ENCODE measurements around the gene RCAN1. TPM values are rescaled to one million over a fixed set of nuclear protein-coding genes. Genes with fewer than 3 reads are reported as not detected.

The RCAN1 gene
- total and polyA plus RNA-seq, 2 experiments from 2014 or later: 79.4 to 113 TPM

DNA sequence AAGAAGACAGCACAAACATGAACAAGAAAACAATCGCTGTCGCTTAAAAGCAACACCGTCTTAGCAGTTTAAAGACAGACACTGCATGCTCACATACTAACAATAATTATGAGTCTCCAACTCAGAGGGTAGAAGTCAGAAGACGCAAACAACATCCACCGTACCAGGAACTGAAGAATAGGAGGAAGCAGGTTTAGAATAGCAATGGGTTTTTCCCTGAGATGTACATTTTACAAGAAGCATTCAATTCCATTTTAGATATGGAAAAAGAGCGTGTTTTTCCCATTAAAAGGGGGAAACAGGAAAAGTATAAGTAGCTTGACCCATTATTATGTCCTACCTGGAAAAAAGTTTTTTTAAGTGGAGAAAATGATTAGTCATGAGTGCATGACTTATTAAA, 68.4 kb downstream of the RCAN1 start:
- peak overlapping the region; percentile 72 for H3K27ac ChIP-seq
- WGBS (ENCODE audit: low lambda C conversion rate, missing lambda C conversion rate): 91% methylated on average over 6 of the region's 6 CpGs

DNA sequence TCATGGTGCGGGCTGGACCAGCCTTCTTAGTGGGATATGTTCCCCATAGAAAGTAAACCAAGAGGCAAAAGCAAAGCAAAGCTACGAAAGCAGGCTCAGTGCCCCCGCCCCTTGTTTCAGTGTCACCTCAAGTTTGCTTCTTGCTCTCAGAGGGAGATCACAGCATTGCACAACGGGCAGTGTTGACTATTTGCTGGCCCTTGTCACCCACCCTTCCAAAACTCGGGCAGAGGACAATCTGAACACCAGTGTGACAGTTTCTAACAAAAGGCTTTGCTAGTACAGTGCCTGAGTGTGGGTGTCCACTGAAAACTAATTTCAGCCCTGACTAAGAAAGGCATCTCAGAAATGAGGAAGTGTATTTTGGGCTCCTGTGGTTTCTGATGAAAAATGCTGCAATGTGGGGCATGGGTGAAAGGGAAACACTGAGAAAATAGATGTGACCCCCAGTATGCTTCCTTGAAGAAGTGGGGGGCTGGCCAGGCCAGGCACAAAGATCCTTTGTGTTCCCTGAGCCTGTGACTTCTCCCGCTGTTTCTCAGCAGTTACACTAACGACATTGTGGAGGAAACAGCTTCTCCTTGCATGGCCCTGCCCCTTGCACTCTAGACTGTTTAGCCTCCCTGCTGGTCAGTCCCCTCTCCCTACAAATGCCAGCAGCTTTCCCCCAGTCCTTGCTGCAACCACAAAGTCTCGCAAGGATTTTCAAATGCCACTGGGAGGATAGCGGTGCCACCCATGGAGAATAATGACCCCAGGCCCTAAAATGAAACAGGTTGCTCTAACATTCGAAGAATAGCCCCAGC, 69.6 kb downstream of the RCAN1 start:
- WGBS (ENCODE audit: low lambda C conversion rate, missing lambda C conversion rate): 62% methylated on average over 10 of the region's 10 CpGs
- H3K27ac ChIP-seq: peak overlapping the region; percentile 72
- no peaks in the 10 kb centered on the region for H3K27me3 ChIP-seq
- peak; percentile 53 for DNase-seq (ENCODE audit: low spot score)
- H3K9me3 ChIP-seq (ENCODE audit: low read depth): no peaks in the 10 kb centered on the region
- H3K79me2 ChIP-seq: no peaks in the 10 kb centered on the region
- peak overlapping the region; percentile 32 for H2AFZ ChIP-seq
- H4K20me1 ChIP-seq (ENCODE audit: insufficient read depth, poor library complexity, severe bottlenecking): no peaks in the 10 kb centered on the region
- no peak overlapping the region for H3K4me3 ChIP-seq
- H3K4me2 ChIP-seq: peak overlapping the region; percentile 40
- no peak for TF ChIP-seq EZH2 (IDR thresholded peaks at IDR 0.05; ENCODE audit: borderline replicate concordance)
- TF ChIP-seq CTCF (IDR thresholded peaks at IDR 0.05; ENCODE audit: poor library complexity): no peak
- no peak for TF ChIP-seq EZH2phosphoT487 (IDR thresholded peaks at IDR 0.05; ENCODE audit: low read depth, severe bottlenecking, unreplicated experiment)
- no peaks in the 10 kb centered on the region for H3K9me2 ChIP-seq (replicated peaks; ENCODE audit: insufficient read depth)
- peaks cover 20% of the 10 kb centered on the region for H3K4me1 ChIP-seq (ENCODE audit: insufficient read depth)
- H3K36me3 ChIP-seq (replicated peaks; ENCODE audit: insufficient read depth, low read depth): no peaks in the 10 kb centered on the region

More for the DNA sequence above, 68.4 kb downstream of the RCAN1 start:
- no peaks in the 10 kb centered on the region for H3K79me2 ChIP-seq
- TF ChIP-seq EZH2 (IDR thresholded peaks at IDR 0.05; ENCODE audit: borderline replicate concordance) (no peak), CTCF (IDR thresholded peaks at IDR 0.05; ENCODE audit: poor library complexity) (no peak), EZH2phosphoT487 (IDR thresholded peaks at IDR 0.05; ENCODE audit: low read depth, severe bottlenecking, unreplicated experiment) (no peak)
- no peaks in the 10 kb centered on the region for H3K9me3 ChIP-seq (ENCODE audit: low read depth)
- no peak for DNase-seq (ENCODE audit: low spot score)
- H3K36me3 ChIP-seq (replicated peaks; ENCODE audit: insufficient read depth, low read depth): no peaks in the 10 kb centered on the region
- H4K20me1 ChIP-seq (ENCODE audit: insufficient read depth, poor library complexity, severe bottlenecking): no peaks in the 10 kb centered on the region
- no peaks in the 10 kb centered on the region for H3K9me2 ChIP-seq (replicated peaks; ENCODE audit: insufficient read depth)
- no peaks in the 10 kb centered on the region for H3K27me3 ChIP-seq
- no peak overlapping the region for H3K4me2 ChIP-seq
- H3K4me3 ChIP-seq: no peak overlapping the region
- H3K4me1 ChIP-seq (ENCODE audit: insufficient read depth): peaks cover 20% of the 10 kb centered on the region
- no peak overlapping the region for H2AFZ ChIP-seq

DNA sequence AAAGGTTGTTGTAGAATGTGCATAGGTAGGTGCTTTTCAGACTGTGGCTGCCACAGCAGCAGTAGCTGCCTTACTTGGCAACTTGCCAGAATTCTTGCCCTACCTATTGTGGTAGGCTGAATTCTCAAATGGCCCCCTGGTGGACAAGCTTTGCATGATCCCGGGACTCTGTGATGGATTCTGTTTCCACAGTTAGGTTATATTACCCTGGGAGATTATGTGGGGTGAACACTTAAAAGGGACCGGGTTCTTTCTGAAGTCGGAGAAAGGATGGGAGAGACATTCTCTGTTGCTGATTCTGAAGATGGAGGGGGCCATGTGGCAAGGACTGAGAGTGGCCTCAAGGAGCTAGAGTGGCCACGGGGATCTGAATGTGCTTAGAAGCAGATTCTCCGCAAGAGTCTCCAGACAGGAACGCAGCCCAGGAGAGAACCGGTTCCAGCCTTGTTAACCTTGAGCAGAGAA, 70.8 kb downstream of the RCAN1 start:
- H3K79me2 ChIP-seq: no peaks in the 10 kb centered on the region
- H3K4me1 ChIP-seq (ENCODE audit: insufficient read depth): peaks cover 20% of the 10 kb centered on the region
- no peaks in the 10 kb centered on the region for H3K27me3 ChIP-seq
- H3K9me2 ChIP-seq (replicated peaks; ENCODE audit: insufficient read depth): no peaks in the 10 kb centered on the region
- H4K20me1 ChIP-seq (ENCODE audit: insufficient read depth, poor library complexity, severe bottlenecking): no peaks in the 10 kb centered on the region
- H3K4me2 ChIP-seq: no peak overlapping the region
- no peaks in the 10 kb centered on the region for H3K36me3 ChIP-seq (replicated peaks; ENCODE audit: insufficient read depth, low read depth)
- H3K27ac ChIP-seq: peak overlapping the region; percentile 72
- WGBS (ENCODE audit: low lambda C conversion rate, missing lambda C conversion rate): 77% methylated on average over 7 of the region's 7 CpGs
- peak; percentile 91 for DNase-seq (ENCODE audit: low spot score)
- no peak overlapping the region for H3K4me3 ChIP-seq
- TF ChIP-seq EZH2 (IDR thresholded peaks at IDR 0.05; ENCODE audit: borderline replicate concordance) (no peak), EZH2phosphoT487 (IDR thresholded peaks at IDR 0.05; ENCODE audit: low read depth, severe bottlenecking, unreplicated experiment) (no peak), CTCF (IDR thresholded peaks at IDR 0.05; ENCODE audit: poor library complexity) (peak; percentile 54)
- H2AFZ ChIP-seq: no peak overlapping the region
- H3K9me3 ChIP-seq (ENCODE audit: low read depth): no peaks in the 10 kb centered on the region
